Measurements from ENCODE around the gene ELL2.

The ELL2 gene

DNA sequence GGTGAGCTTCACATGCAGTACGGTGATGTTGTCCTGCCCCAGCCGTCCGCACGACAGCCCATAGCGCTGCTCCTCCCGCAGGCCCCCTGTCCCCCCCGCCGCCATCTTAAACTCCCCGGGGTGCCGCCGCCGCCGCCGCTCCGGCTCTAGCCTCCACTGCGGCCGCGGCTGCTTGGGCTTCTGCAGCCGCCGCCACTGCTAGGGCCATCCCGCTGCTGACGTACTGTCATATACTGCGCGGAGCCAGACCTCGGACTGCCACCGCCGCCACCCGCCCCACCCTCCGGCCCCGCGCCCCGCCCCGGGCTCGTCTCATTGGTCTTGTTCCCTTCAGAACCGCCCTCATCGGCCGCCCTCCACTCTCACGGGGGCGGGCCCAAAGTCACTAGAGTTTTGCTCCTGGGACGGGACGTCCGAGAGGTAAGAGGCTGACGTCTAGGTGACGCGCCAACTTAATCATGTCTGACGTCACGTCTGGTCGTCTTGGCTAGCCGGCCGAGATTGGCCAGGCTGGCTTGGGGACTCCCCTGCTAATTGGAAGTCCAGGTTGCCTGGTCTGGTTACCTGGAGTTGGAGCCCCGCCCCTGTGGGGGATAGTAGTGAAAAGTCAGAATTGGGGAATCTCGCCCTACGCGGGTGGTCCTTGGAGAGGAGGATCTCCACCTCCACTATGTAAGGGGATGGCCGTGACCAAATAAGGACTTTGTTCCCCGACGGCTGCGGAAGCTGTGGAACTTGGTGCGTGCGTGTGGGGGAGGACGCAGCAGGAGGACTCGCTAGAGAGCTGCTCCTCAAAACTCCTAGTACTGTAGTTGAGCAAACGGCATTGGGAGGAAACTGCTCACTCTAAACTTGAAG, at the start of gene ELL2:
ELL2 (minus strand) TSS at position 235 of the 858 bp plus-strand sequence; CDS start at position 105, 130 bp downstream.
- DNase-seq, result peak; percentile 8

DNA sequence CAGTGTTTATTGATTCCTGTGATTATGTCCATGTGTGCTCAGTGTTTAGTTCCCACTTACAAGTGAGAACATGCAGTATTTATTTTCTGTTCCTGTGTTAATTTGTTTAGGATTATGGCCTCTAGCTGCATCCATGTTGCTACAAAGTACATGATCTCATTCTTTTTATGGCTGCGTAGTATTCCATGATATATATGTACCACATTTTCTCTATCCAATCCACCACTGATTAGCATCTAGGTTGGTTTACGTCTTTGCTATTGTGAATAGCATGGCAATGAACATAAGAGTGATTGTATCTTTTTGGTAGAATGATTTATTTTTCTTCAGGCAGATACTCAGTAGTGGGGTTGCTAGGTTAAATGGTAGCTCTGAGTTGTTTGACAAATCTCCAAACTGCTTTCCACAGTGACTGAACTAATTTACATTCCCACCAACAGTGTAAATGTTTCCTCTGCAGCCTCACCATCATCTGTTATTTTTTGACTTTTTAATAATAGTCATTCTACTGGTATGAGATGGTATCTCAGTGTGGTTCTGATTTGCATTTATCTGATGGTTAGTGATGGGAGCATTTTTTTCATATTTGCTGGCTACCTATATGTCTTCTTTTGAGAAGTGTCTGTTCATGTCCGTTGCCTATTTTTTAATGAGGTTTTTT, 47.5 kb upstream of the ELL2 start:
- no peak for DNase-seq

DNA sequence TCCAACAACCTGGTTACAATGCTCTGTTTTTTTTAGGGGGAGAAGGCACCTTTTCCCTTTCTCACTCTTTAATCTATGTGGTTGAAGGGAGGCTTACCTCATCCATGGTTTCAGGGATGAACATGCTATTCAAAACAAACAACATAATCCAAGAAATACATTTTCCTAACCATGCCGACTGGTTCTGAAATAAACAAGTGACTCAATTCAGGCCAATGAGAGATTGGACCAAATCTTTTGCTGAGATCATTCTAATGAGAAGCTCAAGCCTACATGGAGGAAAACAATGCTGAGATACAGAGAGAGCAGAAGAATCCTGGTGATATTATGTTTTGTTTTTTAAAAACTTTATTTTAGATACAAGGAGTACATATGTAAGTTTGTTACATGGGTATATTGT, 46.8 kb upstream of the ELL2 start:
- no peak for DNase-seq

DNA sequence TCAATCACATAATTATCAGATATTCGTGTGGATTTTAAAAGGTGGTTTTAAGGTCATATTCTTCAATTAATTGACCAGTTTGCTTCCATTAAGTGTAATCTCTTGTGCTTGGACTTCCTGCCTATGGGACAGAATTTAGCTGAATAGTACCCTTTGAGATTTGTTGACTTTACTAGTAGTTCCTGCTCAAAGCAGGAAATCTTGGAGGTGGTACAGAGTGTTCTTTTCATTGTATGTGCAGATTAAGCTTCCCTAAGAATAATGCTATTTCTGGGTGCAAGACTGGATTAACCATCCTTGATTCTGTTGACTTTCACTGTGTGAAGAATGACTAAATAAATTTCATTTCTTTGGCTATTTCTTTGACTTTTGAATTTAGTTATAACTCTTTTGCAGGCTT, 45.4 kb upstream of the ELL2 start:
- DNase-seq, result no peak

DNA sequence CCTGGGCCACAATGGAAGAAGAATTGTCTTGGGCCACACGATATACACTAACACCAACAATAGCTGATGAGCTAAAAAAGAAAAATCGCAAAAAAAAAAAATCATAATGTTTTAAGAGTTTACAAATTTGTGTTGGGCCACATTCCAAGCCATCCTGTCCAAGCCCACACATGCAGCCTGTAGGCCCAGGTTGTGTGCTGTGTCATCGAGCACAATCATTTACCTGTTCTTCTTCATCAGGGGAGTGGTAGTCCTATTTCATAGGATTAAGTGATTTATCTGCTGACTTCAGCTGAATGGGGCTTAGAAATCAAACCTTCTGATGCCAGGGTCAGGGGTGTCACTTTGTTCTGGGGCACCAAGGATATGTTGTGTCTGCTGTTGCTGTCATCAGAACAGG, 44.6 kb upstream of the ELL2 start:
- DNase-seq, result no peak

DNA sequence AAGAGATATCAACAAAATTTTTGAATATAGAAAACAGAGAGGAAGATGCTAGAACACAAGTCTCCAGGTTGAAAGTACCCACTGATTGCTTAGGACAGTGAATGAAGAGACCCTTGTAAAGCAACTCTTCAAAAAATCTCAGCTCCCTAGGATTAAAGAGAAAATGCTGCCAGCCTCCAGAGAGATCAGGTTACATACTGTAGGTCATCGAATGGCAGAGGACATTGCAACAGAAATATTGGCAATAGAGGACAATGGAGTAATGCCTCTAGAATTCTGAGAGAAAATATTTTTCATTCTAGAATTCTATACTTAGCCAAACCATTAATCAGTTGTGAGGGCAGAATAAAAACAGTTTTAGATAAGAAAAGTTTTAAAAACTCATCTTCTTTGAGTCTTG, 43.1 kb upstream of the ELL2 start:
- DNase-seq, result no peak

DNA sequence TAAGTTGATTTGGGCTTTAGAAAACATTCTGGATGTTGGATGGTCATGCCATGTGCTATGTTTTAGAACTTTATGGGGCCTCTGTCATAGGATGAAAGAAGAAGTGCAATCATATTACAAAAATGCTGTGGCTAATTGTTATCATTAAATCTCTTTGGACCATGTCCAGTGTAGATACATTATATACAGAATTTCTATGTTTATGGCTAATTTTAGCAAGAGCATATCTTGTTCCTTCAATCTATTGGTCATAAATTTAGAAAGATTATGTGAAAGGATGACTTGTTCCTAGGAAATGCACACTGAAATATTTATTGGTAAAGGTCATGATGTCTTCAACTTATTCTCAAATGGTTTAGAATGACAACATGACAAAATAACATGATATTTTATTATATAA, 42.4 kb upstream of the ELL2 start:
- DNase-seq, result no peak

DNA sequence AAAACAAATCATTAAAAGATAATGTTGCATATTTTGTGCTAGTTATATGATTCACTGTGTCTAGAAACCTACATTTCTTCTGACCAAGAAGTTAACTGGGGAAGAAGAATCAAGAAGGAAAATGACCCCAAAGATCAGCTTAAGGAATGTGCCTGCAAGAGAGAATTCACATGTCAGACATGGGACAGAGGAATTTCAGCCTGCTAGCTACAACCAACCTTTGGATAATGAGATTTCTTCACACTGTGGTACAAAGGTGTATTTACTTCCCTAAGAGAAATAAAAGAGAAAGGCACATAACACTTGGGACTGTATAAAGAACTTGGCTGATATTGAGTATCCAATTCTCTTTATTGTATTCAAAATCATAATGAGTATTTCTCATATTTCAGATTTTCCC, 39.6 kb upstream of the ELL2 start:
- DNase-seq, result no peak

DNA sequence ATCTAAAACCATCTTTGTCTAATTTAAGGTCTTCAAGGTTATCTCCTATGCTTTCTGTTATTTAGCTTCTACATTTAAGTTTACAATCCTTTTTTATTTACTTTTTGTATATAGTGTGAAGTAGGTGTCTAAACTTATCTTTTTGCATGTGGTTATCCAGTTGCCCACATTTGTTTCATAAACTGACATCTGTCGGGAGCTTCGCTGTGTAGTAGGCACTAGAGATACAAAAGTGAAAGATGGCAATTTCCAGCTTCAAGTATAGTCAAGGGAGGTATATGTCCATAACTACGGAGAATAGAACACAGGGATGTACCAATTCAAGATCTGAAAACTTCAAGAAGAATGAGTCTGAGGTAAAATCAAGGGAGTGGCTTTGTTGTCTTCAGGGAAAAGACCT, 38.7 kb upstream of the ELL2 start:
- no peak for DNase-seq

DNA sequence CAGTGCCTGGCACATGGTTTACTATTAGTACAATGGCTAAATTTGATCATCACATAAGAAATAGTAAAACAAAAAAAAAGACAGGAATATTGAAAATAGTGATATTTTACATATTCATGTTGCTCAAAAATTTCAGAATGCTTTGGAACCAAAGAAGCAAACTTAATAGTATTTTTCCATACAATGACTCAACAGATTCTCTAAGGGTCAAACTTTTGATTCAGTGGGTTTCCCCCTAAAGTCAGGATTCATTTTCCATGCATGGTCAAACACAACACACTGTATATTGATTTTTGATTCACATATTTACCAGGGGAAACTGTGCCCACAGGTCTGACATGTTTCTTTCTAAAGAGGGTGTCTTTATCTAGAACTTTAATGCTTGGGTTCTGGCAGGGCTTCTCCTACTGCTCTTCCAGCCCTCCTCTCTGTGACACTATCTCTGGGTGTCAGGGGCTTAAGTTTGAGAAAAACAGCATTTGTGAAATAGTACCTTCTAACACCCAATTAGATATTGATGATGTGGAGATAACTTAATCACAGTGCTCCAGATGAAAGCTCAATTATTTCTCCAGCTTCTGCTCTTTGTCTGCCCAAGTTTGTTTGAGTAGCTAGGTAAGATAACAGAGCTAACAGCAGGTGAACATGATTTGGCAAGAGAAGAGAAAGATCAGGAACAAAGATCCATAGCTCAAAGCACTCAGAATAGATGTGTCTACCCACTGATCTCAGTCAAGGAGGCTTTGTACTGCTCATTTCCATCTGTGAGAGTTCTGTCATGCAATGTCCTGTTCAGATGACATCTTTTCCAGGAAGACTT, 35.5 kb upstream of the ELL2 start:
- DNase-seq, result no peak

DNA sequence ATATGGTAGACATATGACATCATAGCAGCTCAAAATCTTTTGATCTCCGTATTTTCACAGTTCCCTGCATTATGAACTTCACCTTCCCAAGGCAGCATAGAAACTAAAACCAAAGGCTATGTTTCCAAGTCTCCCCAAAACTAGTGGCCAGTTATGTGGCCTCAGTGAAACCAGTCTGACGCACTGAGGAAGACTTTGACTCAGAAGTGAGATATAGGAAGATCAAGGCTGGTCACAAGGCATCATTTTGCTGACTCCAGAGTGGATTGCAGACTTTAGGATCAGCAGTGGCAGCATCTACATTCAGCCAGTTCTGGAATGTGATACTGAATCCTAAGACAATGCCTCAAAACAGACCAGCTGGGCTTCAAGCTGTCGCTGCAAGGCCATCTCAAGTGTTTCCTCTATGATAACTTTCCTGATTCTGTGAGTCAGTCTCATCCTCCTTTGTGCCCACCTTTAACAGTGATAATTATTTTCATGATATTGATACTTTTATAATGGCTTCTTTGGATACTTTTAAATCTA, 34.4 kb upstream of the ELL2 start:
- no peak for DNase-seq

DNA sequence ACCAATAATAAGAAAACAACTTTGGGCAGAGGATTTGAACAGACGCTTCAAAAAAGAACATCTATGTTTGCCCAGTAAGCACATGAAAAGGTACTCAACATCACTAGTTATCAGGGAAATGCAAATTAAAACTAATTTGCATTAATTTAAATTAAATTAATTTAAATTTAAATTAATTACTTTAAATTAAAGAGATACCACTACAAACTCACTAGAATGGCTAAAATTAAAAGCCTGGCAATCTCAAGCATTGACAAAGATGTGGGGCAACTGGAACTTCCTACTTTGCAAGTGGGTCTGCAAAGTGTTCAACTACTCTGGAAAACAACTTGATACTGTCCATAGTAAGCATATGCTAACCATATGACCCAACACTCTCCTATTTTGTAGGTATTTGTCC, 32.1 kb upstream of the ELL2 start:
- no peak for DNase-seq

DNA sequence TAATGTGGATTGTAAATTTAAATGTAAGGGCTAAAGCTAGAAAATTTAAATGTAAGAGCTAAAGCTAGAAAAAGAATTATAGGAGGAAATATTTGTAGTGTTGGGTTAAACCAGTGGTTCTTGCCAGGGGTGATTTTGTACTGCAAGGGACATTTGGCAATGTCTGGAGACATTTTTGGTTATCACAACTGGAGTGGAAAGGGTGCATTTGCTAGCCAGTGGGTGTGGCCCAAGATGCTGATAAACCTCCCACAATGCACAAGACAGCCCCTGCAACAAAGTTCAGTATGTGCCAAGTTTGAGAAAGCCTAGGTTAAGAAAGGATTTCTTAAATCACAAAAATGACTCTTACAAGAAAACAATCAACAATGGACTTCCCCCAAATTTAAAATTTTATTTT, 31.6 kb upstream of the ELL2 start:
- DNase-seq, result no peak

DNA sequence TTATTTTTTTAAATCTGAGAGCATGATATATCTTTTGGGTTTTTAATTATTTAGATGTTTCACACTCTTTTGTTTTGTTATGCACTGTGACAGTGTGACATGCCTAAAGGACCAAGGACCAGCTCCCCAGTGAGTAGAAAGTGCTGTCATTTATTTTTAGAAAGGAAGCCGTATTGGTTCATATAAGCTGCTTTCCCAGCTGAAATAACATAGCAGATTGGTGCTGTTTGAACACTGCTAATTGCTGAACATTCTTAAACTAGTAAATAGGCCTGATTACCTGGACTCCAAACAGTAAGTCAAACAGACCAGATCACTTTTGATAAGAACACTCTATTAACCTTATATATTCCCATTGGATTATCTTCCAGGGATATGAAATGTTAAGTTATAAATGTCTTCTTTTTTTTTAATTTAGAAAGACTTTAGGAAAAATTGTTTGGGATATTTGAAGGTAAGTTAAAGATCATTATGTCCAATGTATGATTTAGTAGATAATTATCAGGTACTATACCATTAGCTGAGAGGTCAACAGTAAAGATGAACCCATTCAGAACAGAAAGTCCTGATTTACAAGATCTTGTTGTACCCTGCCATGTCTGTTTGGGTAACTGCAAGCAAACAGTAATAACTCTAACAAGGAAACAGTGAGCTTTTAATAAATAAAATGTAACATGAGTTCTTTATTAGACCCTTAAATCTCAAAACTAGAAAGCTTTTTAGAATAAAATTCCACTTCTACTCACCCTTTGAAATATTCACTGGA, 27.8 kb upstream of the ELL2 start:
- no peak for DNase-seq

DNA sequence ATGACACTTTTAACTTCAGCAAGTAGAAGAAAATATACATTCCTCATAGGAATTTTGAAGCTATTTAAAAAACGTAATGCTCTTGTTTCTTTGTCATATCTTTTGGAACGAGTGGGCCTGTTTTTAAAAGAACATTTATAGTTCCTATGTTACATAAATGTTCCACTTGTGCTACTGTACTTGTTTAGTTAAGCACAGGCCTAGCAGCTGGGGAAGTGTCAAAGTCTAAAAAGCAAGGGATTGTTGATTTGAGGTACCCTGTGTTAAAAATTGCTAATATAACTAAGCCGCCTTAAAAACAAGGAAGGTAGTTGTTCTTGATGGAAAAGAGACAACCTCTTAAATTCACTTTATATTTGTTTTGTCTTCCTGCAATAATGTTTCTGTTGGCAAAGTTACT, 27.2 kb upstream of the ELL2 start:
- no peak for DNase-seq

DNA sequence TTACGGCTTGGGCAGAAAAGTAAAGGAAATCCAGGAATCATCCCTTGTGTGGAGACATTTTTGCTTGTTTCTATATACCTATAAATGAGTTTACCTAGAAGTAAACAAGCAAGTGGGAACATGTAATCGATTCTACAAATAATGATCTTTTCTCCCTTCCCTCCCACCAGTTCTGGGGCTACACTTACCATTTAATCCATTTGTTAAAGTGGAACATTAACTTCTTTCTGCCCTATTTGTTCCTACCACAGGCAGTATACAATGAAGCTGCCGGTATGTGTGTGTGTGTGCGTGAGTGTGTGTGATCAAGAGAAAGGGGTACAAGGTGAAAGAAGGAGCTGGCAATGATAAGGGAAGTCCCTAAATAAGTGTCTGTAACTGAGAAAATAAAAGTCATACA, 26.4 kb upstream of the ELL2 start:
- no peak for DNase-seq

DNA sequence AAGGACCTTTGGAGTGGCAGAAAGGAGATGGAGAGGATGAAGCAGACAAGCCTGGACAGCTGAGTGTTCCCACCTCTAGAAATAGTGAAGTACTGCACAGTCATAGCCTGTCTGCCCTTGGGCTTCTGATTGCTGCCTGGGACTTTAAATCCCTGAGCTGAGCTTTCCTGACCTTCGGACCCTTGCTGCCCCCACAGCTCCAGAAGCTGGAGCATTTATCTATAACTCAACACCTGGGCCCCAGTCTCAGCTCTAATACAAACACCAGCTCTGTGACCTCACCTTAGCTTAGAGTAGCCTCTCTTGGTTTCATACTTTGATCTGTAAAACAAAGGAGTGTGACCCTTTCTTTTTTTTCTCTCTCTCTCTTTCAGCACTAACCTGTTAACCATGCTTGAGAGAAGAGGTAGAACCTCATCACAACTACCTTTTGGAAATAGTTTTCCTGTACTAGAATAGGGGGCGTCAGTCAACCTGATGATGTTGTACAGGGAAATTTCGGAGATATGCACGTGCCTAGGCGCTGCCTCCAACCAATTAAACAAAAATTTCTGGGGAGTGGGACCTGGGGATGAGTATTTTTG, 25.4 kb upstream of the ELL2 start:
- DNase-seq, result no peak

DNA sequence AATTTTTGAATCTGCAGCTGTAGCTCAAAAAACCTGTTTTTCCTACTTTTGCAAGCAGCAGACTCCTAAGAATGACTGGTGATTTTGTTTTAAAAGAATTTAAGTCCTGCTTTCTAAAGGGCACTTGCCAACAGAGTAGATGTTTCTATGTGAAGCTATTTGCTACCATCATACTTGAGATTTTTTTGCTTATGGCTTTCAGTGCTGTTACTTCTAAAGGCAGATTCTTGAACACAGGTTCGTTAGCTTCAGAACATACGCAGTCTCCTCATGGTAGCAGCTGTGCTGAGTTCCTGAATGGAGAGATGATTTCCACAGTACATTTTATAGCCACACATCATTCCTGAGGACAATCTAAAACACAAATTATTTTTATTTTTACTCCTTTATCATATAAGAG, 24.4 kb upstream of the ELL2 start:
- no peak for DNase-seq

DNA sequence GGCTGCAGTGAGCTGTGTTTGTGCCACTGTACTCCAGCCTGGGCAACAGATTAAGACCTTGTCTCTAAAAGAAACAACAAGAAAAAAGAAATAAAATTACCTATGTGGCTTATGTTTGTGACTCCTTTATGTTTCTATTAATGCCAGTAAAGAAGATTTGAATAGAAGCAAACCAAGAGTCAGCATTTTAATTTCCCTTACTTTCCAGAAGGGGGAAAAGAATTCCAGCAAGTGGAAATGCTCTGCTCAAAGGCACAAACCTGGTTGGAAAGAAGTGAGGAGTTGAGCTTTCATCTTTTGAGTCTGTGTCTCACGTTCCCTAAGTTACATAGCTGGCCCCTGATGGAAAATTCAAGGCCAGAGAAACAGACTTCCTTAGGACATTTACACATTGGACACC, 23.6 kb upstream of the ELL2 start:
- no peak for DNase-seq

DNA sequence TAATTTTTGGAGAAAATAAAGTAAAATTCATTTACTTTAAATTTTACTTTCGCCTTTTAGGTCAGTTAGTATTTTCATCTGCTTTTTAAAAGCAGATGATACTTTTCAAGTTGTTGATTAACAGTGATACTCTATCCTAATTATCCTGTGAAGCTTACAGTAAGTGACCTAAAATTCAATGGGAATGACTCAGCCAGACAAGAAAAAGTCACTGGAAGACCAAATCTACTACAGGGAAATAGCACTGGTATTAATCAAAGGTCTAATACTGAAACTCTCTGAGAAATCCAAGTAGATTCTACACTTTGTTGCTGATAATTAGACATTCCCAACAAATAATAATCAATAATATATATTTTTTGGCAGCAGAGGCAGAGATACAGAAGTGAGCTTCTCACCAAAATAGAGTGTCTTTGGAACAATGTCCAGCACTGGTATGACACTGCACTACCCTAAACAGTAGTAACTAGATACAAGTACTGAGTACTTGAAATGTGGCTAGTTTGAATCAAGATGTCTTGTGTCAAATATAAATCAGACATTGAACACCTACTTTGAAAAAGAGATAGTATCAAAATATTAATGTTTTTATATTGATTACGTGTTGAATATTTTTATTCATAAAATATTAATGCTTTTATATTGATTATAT, 22.8 kb upstream of the ELL2 start:
- DNase-seq, result no peak

DNA sequence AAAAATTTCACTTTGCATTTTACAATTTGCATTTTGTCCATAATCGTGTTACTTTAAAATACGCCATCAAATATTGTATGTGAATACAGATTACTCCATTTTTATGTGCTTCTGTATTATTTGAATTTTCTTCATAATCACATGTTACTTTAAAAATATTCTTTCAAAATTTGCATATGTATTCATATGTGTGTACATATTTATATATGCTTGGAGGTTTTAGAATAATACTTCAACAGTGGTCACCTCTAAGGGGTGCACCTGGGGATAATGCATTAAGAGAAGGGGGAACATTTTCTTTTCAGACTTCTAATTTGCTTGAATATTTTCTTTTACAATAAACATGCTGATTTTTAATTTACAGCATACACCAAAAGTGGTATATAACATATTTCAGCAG, 21.9 kb upstream of the ELL2 start:
- DNase-seq, result no peak

DNA sequence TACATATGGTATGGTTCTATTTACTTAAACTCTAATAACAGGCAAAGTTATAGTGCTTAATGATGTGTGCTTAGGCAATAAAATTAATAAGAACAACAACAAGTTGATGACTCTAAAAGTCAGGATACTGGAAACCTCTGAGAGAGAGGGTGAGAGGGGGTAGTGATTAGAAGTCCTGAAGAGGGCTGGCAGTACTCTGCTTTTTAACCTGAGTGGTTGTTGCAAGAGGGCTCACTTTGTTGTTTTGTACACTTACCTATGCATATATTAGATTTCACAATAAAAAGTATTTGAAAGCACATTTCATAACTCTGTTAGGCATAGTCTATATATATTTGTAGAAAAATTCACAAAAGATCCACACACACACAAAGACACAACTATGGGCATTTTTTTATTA, 21.4 kb upstream of the ELL2 start:
- DNase-seq, result no peak

Data from NCI-H2107 (cell line).